ENCODE data around the gene SPNS1.

- TF ChIP-seq, protein P1, sequence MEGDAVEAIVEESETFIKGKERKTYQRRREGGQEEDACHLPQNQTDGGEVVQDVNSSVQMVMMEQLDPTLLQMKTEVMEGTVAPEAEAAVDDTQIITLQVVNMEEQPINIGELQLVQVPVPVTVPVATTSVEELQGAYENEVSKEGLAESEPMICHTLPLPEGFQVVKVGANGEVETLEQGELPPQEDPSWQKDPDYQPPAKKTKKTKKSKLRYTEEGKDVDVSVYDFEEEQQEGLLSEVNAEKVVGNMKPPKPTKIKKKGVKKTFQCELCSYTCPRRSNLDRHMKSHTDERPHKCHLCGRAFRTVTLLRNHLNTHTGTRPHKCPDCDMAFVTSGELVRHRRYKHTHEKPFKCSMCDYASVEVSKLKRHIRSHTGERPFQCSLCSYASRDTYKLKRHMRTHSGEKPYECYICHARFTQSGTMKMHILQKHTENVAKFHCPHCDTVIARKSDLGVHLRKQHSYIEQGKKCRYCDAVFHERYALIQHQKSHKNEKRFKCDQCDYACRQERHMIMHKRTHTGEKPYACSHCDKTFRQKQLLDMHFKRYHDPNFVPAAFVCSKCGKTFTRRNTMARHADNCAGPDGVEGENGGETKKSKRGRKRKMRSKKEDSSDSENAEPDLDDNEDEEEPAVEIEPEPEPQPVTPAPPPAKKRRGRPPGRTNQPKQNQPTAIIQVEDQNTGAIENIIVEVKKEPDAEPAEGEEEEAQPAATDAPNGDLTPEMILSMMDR (IDR thresholded peaks at IDR 0.05; ENCODE audit: low read length): no peak
- TF ChIP-seq EZH2 (IDR thresholded peaks at IDR 0.05; ENCODE audit: borderline replicate concordance, low read length): no peak
Observed at GRCh38 chr16:29029168-29029994, 54.8 kb downstream of the SPNS1 start.
